Measurements from ENCODE around the gene TP73.
A peak's percentile ranks its signal among the peaks of the same experiment; 100 is the strongest.

The TP73 gene

GRCh38 chr1:3774276-3774945 lies 122.1 kb downstream of the TP73 start:
- no peak overlapping the region for H3K4me3 ChIP-seq (ENCODE audit: low read depth, low read length)
- no peak for DNase-seq (ENCODE audit: low read depth)
- no peak for TF ChIP-seq CTCF (conservative IDR thresholded peaks at IDR 0.05; ENCODE audit: low read depth, low read length)

GRCh38 chr1:3774946-3775489 lies 122.7 kb downstream of the TP73 start:
- H3K4me3 ChIP-seq (ENCODE audit: low read depth, low read length): no peak overlapping the region
- peak; percentile 30 for DNase-seq (ENCODE audit: low read depth)
- TF ChIP-seq CTCF (conservative IDR thresholded peaks at IDR 0.05; ENCODE audit: low read depth, low read length): no peak

GRCh38 chr1:3775490-3776230 lies 123.3 kb downstream of the TP73 start:
- no peak overlapping the region for H3K4me3 ChIP-seq (ENCODE audit: low read depth, low read length)
- peak; percentile 75 for DNase-seq (ENCODE audit: low read depth)
- TF ChIP-seq CTCF (conservative IDR thresholded peaks at IDR 0.05; ENCODE audit: low read depth, low read length): no peak

- no peak overlapping the region for H3K4me3 ChIP-seq (ENCODE audit: low read depth, low read length)
- DNase-seq (ENCODE audit: low read depth): no peak
- TF ChIP-seq CTCF (conservative IDR thresholded peaks at IDR 0.05; ENCODE audit: low read depth, low read length): no peak
Observed at GRCh38 chr1:3776231-3776961, 124.1 kb downstream of the TP73 start.

GRCh38 chr1:3777078-3777547 lies 124.8 kb downstream of the TP73 start:
- TF ChIP-seq CTCF (conservative IDR thresholded peaks at IDR 0.05; ENCODE audit: low read depth, low read length): no peak
- H3K4me3 ChIP-seq (ENCODE audit: low read depth, low read length): no peak overlapping the region
- DNase-seq (ENCODE audit: low read depth): no peak

GRCh38 chr1:3777647-3778589 lies 125.6 kb downstream of the TP73 start:
- no peak overlapping the region for H3K4me3 ChIP-seq (ENCODE audit: low read depth, low read length)
- TF ChIP-seq CTCF (conservative IDR thresholded peaks at IDR 0.05; ENCODE audit: low read depth, low read length): no peak
- no peak for DNase-seq (ENCODE audit: low read depth)
